Uterus (tissue), 2 donors: Measurements from ENCODE around the gene ZFAND3.

Experiments used
- POLR2A ChIP-seq, 2 donors: fragments of 450-650 bp; IDR thresholded peaks; one replicate each; pipeline ENCODE4 v1.6.1; 2016; ENCODE audit warnings: antibody characterized with exemption in 2 of 2, mild to moderate bottlenecking in 1 of 2, moderate library complexity in 1 of 2
- TF ChIP-seq, protein P1 (sequence below), 4 experiments: fragments of 200-600 bp in 2 of 4; fragments of 450-650 bp in 2 of 4; sonication (generic) in 2 of 4; IDR thresholded peaks; one replicate each; pipeline ENCODE4 v1.5.1; 2016 to 2019; ENCODE audit warnings: antibody characterized with exemption in 4 of 4, mild to moderate bottlenecking in 2 of 4, moderate library complexity in 1 of 4

DNA sequence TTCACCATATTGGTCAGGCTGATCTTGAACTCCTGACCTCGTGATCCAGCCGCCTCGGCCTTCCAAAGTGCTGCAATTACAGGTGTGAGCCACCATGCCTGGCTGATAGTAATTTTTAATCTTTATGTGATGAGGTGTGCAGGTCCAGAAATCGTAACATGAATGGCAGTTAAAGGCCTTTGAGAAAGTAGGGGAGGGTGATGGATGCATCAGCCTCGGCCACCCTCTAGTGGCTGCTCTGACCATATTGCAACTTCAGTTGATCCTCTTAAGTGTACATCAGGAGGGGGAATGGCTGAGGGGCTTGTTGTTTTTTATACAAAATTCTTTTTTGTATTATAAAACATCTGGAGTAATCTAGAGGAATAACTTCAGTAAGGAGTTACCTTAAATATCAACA is 193.0 kb downstream of the ZFAND3 start:
- TF ChIP-seq, protein P1, sequence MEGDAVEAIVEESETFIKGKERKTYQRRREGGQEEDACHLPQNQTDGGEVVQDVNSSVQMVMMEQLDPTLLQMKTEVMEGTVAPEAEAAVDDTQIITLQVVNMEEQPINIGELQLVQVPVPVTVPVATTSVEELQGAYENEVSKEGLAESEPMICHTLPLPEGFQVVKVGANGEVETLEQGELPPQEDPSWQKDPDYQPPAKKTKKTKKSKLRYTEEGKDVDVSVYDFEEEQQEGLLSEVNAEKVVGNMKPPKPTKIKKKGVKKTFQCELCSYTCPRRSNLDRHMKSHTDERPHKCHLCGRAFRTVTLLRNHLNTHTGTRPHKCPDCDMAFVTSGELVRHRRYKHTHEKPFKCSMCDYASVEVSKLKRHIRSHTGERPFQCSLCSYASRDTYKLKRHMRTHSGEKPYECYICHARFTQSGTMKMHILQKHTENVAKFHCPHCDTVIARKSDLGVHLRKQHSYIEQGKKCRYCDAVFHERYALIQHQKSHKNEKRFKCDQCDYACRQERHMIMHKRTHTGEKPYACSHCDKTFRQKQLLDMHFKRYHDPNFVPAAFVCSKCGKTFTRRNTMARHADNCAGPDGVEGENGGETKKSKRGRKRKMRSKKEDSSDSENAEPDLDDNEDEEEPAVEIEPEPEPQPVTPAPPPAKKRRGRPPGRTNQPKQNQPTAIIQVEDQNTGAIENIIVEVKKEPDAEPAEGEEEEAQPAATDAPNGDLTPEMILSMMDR (IDR thresholded peaks at IDR 0.05) = peak; percentile 14 to 39 (median 27)
- no peak for TF ChIP-seq POLR2A (IDR thresholded peaks at IDR 0.05)
